NOMO-1 (cell line): ENCODE measurements around the gene SPTSSA.
"Not testable (repeated sequence)": the region's sequence is repeated elsewhere in the genome, so short reads cannot be mapped to it uniquely, and the experiment has no call there.

Experiments used
- DNase-seq, 2 experiments: peaks; one replicate each; lab custom pipeline; 2025; ENCODE audit not compliant: unreplicated experiment in 2 of 2; lab: John Stamatoyannopoulos, UW

SPTSSA gene

GRCh38 chr14:34462132-34462893 lies at the start of gene SPTSSA:
SPTSSA (minus strand) TSS chr14:34462240; CDS start chr14:34462207, 33 bp downstream.
- peak; percentile 80 to 91 for DNase-seq

GRCh38 chr14:34507884-34508283 lies 45.8 kb upstream of the SPTSSA start:
- no peak for DNase-seq

GRCh38 chr14:34507459-34507858 lies 45.4 kb upstream of the SPTSSA start:
- no peak for DNase-seq

GRCh38 chr14:34505124-34505491 lies 43.1 kb upstream of the SPTSSA start:
- not testable (repeated sequence) for DNase-seq

GRCh38 chr14:34504027-34504426 lies 42.0 kb upstream of the SPTSSA start:
- DNase-seq = not testable (repeated sequence)

- DNase-seq = no peak
Measured at GRCh38 chr14:34502545-34503225, 40.6 kb upstream of the SPTSSA start.

GRCh38 chr14:34502001-34502400 lies 40.0 kb upstream of the SPTSSA start:
- no peak for DNase-seq

GRCh38 chr14:34501004-34501580 lies 39.1 kb upstream of the SPTSSA start:
- DNase-seq = no peak

- DNase-seq = peak in 1 of 2 experiments; percentile 41
Measured at GRCh38 chr14:34498684-34499412, 36.8 kb upstream of the SPTSSA start.

GRCh38 chr14:34496679-34497513 lies 34.9 kb upstream of the SPTSSA start:
- peak; percentile 88 to 91 for DNase-seq

GRCh38 chr14:34496007-34496678 lies 34.1 kb upstream of the SPTSSA start:
- no peak for DNase-seq

- DNase-seq = peak; percentile 1 to 35
Measured at GRCh38 chr14:34489324-34489723, 27.3 kb upstream of the SPTSSA start.

GRCh38 chr14:34488528-34488927 lies 26.5 kb upstream of the SPTSSA start:
- no peak for DNase-seq

- DNase-seq = no peak
Measured at GRCh38 chr14:34484726-34485125, 22.7 kb upstream of the SPTSSA start.

- DNase-seq = no peak
Measured at GRCh38 chr14:34482463-34482862, 20.4 kb upstream of the SPTSSA start.

- DNase-seq = no peak
Measured at GRCh38 chr14:34479694-34480093, 17.7 kb upstream of the SPTSSA start.

GRCh38 chr14:34478261-34478660 lies 16.2 kb upstream of the SPTSSA start:
- no peak for DNase-seq

GRCh38 chr14:34476036-34476435 lies 14.0 kb upstream of the SPTSSA start:
- not testable (repeated sequence) for DNase-seq

GRCh38 chr14:34475163-34475562 lies 13.1 kb upstream of the SPTSSA start:
- no peak for DNase-seq

GRCh38 chr14:34474187-34474679 lies 12.2 kb upstream of the SPTSSA start:
- no peak for DNase-seq
